Glomerular visceral epithelial cell (primary cell): ENCODE data around the gene GADL1.

Experiments
- DNase-seq: peaks from one replicate; pipeline ENCODE4 v3.0.0-alpha.2; 2016; ENCODE audit errors: extremely low spot score

The GADL1 gene

GRCh38 chr3:30875505-30875904, 19.0 kb downstream of the GADL1 start:
- DNase-seq = no peak

- no peak for DNase-seq
Measured at GRCh38 chr3:30873671-30874070, 20.8 kb downstream of the GADL1 start.

GRCh38 chr3:30872879-30873278, 21.6 kb downstream of the GADL1 start:
- no peak for DNase-seq

- DNase-seq = no peak
Measured at GRCh38 chr3:30871720-30872119, 22.7 kb downstream of the GADL1 start.

- no peak for DNase-seq
Measured at GRCh38 chr3:30864836-30865235, 29.6 kb downstream of the GADL1 start.

- DNase-seq = no peak
Measured at GRCh38 chr3:30864132-30864531, 30.3 kb downstream of the GADL1 start.

GRCh38 chr3:30862004-30862403, 32.5 kb downstream of the GADL1 start:
- DNase-seq = no peak

- no peak for DNase-seq
Measured at GRCh38 chr3:30858894-30859389, 35.5 kb downstream of the GADL1 start.

- no peak for DNase-seq
Measured at GRCh38 chr3:30855400-30856292, 38.8 kb downstream of the GADL1 start.

- no peak for DNase-seq
Measured at GRCh38 chr3:30852833-30853232, 41.6 kb downstream of the GADL1 start.

GRCh38 chr3:30848087-30848779, 46.2 kb downstream of the GADL1 start:
- DNase-seq = no peak

- DNase-seq = no peak
Measured at GRCh38 chr3:30847592-30847991, 46.9 kb downstream of the GADL1 start.

- DNase-seq = no peak
Measured at GRCh38 chr3:30845606-30846005, 48.9 kb downstream of the GADL1 start.

GRCh38 chr3:30843877-30844276, 50.6 kb downstream of the GADL1 start:
- no peak for DNase-seq

- DNase-seq = no peak
Measured at GRCh38 chr3:30836141-30836540, 58.3 kb downstream of the GADL1 start.

GRCh38 chr3:30835667-30836066, 58.8 kb downstream of the GADL1 start:
- DNase-seq = no peak

- no peak for DNase-seq
Measured at GRCh38 chr3:30832961-30833575, 61.4 kb downstream of the GADL1 start.

- no peak for DNase-seq
Measured at GRCh38 chr3:30827080-30827479, 67.4 kb downstream of the GADL1 start.

- no peak for DNase-seq
Measured at GRCh38 chr3:30826531-30826942, 67.9 kb downstream of the GADL1 start.

GRCh38 chr3:30819067-30819798, 75.2 kb downstream of the GADL1 start:
- no peak for DNase-seq

- DNase-seq = no peak
Measured at GRCh38 chr3:30813734-30814133, 80.7 kb downstream of the GADL1 start.
